ENCODE measurements around the gene NUPR2.
"Not testable (repeated sequence)": the region's sequence is repeated elsewhere in the genome, so short reads cannot be mapped to it uniquely, and the experiment has no call there.

NUPR2 gene, protein sequence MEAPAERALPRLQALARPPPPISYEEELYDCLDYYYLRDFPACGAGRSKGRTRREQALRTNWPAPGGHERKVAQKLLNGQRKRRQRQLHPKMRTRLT

DNA sequence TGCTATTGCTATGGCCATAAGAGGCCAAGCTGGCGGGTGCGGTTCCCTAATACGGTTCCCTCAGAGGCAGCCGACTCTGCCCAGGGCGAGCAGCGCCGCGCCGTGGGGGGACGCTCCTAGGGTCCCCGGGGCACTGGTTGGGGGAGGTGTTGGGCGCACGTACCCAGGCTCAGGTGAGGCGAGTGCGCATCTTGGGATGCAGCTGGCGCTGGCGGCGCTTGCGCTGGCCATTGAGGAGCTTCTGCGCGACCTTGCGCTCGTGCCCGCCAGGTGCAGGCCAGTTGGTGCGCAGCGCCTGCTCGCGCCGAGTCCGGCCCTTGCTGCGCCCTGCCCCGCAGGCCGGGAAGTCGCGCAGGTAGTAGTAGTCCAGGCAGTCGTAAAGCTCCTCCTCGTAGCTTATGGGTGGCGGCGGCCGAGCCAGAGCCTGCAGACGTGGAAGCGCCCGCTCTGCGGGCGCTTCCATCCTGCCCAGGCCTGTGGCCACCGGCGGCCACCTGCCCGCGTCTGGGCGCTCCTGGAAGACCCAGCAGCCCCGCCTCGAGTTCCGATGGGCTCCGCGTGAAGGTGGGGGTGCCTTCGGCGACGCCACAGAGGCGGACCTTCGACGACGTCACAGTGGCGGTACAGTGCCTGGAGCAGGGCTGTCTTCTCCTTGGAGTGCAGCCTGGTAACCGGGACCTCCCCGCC, at the start of gene NUPR2:
TSS of gene NUPR2 (minus strand) at position 566 of the 687 bp plus-strand sequence. CDS start at position 463, 103 bp downstream.
- DNase-seq, result no peak

DNA sequence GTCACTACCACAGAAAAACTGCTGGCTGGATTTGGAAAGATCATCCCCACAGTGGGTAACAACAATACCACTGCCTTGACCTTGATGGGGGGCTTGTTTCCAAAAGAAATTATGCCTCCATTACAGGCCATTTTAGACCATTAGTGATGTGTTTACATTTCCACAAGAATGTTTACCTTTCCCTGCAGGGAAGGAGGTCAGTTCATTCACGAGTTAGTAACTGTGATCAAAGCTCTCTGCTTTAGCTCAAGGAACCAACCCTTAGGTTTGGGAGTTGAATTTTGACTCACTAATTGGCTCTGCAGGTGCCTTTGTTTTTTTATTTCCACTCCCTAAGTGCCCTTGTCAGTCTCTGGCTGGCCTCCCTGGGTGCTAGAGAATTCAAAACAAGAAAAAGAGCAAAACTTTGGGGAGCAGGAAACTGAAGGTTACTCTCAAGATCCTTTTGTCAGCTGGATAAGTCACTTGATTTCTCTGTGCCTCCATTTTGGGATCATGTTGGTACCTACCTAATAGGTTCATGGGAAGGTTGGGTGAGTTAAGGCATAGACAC, 41.1 kb upstream of the NUPR2 start:
- no peak for DNase-seq

DNA sequence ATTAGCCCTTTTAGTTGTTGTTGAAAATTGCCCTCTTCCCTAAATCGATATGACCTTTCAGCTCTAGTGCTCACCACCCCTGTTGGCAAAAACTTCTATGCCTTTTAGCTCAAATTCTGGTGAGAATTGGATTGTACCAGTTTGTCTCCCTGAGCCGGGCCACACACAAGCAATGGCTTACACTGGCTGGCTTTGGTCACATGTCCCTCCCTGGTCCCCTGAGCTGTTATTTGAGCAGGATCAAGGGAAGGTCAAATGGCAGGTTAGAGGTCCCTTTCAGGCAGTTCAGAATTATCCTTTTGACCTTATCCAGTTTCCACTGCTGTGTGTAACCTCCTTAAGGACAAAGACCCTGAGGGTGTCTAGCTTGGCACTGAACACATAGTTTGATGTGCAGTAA, 14.8 kb upstream of the NUPR2 start:
- DNase-seq, result not testable (repeated sequence)

DNA sequence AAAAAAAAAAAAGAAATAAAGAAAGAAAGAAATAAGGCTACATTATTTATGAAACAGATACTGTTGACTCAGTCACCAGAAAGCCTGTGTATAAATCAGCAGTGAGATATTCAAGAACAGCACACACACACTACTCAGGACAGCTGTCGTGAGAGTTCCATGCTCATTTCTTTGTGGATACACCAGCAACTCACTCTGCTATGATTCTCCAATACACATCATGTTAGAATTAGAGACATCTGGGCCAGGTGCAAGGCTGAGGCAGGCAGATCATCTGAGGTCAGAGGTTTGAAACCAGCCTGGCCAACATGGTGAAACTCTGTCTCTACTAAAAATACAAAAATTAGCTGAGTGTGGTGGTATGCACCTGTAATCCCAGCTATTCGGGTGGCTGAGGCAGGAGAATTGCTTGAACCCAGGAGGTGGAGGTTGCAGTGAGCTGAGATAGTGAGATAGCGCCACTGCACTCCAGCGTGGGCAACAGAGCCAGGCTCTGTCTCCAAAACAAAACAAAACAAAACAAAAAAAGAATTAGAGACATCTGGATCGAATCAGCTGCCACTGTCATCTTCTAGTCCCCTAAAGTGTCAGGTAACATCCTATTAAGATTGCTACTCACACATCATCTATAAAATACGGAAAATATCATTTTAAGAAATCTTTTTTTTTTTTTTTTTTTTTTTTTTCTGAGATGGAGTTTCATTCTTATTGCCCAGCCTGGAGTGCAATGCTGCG, 11.2 kb upstream of the NUPR2 start:
- no peak for DNase-seq

DNA sequence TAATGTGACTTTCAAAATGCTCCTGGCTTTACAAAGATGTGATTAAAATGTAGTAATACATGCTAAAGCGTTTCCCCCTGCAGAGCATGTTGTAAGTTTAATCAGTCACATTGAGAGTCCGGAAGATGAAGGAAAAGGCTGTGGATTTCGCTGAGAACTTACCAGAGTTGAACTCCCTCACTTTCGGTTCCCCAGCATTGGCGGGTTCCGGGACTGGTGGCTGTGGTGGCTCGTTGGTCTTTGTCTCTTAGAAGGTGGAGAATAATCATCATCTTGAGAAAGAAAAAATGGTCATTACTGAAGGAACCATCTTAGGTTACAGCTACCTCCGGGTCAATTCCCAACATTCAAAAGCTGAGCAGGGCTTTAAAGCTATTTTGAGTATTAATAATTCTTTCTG, 9.6 kb upstream of the NUPR2 start:
- no peak for DNase-seq

DNA sequence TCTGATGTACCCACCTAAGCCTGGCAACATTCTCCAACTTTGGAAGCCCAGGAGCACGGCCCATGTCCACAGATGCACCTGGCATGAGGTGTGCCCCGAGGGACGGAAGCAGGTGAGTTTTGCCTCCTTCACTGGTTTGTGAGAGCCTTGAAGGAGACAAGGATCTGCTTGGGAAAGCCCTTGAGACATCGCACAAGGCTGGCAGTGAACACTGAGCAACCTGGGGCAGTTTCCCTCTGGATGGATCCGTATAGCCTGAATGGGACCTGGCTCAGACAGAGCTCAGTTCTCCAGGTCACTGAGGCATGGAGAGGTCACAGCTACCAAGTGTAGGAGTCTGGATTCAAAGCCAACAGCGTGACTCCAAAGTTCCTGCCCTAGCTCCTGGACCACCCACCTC, 8.8 kb upstream of the NUPR2 start:
- no peak for DNase-seq

DNA sequence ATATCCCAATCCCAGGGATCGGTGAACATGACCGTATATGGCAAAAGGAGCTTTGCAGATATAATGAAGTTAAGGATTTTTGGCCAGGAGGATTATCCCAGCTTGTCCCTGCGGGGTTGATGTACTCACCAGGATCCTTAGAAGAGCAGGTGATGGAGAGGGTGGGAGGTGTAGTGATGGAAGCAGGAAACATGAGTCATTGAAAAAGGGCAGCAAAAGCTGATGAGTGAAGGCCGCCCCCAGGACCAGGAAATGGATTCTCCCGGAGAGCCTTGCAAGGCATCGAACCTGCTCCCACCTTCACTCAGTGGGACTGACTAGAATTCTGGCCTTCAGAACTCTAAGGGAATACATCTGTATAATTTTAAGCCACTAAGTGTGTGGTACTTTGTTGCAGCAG, 5.2 kb upstream of the NUPR2 start:
- DNase-seq, result no peak

DNA sequence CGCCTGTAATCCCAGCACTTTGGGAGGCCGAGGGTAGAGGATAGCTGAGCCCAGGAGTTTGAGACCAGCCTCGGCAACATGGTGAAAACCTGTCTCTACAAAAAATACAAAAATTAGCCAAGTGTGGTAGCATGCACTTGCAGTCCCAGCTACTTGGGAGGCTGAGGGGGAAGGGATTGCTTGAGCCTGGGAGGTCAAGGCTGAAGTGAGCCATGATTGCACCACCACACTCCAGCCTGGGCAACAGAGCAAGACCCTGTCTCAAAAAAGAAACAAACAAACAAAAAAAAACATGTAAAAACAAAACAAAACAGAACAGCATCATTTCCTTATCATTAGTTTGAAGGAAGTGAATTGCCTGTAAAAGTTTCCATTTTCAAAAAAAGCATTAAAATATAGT, 4.0 kb downstream of the NUPR2 start:
- not testable (repeated sequence) for DNase-seq

DNA sequence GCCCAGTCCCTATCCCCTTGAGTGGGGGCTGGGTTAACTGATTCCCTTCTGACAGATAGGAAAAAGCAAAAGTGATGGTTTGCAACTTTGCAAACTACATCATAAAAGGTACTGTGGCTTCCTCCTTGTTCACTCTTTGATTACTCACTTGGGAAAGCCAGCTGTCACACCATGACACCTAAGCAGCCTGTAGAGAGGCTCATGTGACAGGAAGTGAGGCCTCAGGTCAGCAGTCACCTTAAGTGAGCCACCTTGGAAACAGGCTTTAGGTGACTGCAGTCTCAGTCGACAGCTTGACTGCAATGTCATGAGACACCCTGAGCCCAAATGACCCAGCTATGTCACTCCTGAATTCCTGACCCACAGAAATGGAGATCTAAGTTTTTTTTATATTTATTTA, 5.6 kb downstream of the NUPR2 start:
- no peak for DNase-seq

DNA sequence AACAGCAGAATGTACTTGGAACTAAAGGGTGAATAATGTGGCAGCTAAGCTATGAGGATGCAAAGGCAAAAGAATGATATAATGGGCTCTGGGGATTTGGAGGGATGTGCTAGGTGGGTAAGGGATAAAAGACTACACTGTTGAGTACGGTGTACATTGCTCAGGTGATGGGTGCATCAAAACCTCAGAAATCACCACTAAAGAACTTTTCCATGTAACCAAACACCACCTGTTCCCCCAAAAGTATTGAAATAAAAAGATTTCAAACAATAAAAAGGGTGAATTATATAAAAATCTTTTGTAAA, 8.3 kb downstream of the NUPR2 start:
- no peak for DNase-seq

DNA sequence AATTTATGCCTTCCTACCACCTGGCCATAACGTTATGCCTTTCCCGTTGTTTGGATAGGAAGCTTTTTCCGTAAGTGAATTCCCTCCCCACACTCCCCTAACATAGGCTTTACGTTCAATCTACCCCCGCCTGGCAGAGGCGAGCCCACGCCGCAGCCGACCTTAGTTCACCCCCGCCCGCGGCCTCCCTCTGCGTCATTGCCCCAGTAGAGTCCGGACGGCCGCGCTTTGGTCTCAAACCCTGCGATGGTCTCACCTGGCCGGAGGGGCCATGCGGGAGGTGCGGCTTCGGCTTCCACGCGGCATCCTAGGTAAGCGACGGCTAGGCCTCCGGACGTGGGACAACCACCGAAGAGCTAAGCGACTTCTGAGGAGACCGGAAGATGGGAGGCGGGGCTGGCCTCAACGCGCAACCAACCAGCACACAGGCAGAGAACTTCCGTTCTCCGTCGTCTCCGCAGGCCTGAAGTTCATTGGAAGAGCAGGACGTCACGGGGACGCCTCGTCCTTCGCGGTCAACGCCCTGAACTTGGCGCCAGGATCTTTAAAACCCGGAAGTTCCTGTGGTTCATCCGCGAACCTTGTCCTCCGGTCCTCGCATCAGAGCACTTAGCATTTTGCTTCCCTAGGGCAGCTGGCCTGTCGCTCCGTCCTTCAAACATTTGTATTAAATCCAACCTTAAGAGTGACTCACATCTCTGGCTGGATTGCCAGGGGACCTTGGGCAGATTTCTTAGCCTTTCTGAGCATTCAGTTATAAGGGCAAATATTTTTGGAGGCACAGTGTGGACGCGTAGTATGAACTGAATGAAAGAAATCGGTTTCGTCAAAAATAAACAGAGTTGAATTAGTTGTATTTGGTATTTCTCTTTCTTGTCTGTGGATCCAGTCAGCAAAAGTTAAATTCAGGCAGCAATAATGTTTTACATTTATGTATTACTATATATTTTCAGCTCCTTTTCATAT, 9.8 kb downstream of the NUPR2 start, which contains the start of gene CHCHD2:
TSS of gene CHCHD2 (minus strand) at position 369 of the 966 bp plus-strand sequence. CDS start at position 306, 63 bp downstream.
- peak; percentile 100 for DNase-seq

DNA sequence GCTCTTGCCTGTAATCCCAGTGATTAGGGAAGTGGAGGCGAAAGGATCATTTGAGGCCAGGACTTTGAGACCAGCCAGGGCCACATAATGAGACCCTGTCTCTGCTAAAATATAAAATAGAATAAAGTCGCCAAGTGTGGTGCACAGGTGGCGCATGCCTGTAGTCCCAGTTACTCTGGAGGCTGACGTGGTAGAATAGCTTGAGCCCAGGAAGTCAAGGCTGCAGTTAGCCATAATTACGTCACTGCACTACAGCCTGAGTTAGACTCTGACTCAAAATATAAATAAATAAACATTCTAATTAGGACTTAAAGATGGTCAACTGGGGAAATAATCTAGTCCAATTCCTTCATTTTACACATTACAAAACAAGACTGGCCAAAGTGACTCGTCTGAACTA, 10.7 kb downstream of the NUPR2 start:
- peak; percentile 24 to 48 for DNase-seq

DNA sequence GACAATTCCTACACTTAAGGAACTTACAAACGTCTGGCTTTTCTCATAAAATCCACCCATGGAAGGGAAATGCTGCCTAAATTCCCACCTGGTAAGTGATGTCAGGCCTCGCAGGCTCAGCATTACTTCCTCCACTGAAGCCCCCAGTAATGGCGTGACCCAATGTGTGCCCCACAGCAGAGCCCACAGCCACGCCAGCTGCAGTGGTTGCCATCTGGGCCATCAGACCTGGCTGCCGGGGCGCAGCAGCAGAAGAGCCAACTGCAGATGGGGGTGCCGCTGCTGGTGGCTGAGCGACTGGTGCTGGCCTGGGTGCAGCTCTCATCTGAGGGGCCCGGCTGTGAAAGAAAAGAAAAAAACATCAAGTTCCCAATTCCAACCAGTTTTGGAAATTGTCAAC, 12.1 kb downstream of the NUPR2 start:
- not testable (repeated sequence) for DNase-seq

DNA sequence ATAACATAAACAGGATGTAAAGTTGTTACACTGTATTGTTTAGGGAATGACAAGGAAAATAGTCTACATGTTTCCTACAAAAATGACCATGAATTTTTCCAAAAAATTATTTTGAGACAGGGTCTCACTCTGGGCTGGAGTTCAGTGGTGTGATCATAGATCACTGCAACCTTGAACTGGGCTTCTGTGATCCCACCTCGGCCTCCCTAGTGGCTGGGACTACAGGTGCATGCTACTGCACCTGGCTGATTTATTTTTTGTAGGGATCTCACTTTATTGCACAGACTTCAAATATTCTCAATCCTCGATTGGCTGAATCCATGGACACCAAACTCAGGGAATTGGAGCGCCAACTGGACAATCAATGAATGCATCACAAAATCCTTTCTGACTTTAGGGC, 16.6 kb downstream of the NUPR2 start:
- no peak for DNase-seq

DNA sequence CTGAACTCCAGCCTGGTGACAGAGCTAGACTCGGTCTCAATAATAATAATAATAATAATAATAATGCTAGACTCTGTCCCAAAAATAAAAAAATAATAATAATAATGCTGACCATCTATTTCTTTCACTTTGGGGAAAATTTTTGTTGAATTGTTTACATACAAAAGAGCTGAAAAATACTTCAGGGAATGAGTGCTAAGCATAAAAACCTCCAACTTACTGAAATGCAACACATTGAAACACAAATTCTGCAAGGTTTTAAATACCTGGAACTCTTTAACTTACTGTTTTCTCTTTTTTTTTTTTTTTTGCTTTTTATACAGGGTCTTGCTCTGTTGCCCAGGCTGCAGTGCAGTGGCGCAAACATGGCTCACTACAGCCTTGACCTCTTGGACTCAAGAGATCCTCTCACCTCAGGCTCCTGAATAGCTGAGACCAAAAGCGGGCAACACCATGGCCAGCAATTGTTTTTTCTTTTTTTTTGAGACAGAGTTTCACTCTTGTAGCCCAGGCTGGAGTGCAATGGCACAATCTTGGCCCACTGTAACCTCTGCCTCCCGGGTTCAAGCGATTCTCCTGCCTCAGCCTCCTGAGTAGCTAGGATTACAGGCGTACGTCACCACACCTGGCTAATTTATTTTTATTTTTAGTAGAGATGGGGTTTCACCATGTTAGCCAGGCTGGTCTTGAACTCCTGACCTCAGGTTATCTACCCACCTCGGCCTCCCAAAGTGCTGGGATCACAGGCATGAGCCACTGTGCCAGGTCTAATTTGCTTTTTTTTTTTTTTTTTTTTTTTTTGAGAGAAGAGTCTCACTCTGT, 17.8 kb downstream of the NUPR2 start:
- DNase-seq, result not testable (repeated sequence)

DNA sequence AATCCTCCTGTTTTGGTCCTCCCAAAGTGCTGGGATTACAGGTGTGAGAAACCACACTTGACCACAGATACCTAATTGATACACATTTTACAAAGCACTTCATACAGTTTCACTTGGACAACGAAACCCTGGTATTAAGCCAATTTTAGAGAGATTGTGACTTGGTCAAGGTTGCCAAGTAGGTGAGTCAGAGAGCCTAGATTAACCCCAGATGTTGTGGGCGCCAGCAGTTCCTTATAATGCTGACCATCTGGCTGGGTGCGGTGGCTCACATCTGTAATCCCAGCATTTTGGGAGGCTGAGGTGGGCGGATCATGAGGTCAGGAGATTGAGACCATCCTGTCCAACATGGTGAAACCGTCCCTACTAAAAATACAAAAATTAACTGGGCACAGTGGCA, 18.5 kb downstream of the NUPR2 start:
- DNase-seq, result no peak

DNA sequence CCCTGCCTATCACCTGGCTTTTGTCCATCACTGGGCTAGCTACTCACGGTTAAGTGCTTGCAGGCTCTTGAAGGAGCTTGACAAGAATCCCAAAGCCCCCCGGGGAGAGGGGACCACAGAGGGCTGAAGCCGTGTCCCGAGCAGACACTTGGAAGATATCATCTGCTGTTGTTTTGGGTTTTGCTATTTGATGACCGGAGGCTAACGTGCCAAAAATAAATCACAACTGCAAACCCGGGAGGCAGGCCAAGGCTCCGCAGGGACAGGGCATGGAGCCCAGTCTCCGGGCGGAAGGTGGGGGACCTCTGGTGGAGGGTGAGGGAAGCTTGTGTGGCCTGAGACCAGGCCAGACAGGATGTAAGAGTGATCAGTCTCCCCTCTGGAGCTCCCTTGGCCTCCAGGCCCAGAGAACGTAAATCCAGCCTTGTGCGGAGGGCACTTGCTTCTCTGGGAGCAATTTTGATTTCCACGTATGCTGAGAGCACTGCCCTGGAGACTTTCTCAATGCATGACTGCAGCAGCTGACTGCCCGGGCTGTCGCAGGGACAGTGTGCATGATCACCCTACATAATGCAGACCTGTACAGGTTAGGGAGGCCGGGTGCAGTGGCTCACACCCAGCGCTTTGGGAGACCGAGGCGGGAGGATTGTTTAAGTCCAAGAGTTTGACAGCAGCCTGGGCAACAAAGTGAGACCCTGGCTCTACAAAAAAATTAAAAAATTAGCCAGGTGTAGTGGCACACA, 23.3 kb downstream of the NUPR2 start, which contains the start of gene PHKG1:
TSS of gene PHKG1 (minus strand) at position 164 of the 743 bp plus-strand sequence. CDS start 4,011 bp downstream, outside the sequence.
- peak; percentile 59 to 82 for DNase-seq

DNA sequence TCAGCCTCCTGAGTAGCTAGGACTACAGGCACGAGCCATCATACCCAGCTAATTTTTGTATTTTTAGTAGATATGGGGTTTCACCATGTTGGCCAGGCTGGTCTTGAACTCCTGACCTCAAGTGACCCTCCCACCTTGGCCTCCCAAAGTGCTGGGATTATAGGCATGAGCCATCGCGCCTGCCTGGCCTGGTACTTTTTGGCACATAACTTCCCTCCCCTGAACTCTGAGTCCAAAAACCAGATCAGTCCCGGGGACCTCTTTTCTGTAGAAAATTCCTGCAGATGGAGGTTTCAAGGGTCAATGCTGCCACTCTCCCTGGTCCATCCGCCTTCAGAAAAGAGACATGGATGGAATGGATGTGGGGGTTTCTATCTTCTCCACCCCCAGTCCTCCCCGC, 23.8 kb downstream of the NUPR2 start:
- DNase-seq, result not testable (repeated sequence)

DNA sequence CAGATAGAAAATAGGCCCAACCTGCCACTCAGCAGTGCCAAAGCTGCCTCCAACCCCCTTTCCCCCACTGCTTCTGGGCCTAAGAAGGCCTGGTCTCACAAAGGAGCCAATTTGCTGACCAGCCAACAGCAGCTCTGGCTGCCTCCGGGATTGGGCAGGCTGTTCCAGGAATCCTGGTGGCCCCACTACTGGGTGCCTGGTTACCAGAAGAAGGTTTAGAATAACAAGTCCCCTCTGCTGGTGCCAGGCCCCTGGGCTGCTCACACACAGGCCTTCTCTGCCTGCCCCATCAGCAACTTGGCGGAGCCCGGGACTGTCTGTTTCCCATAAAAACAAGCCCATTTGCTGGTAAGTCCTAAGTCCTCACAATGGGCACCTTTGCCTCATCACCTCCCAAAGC, 24.6 kb downstream of the NUPR2 start:
- no peak for DNase-seq

DNA sequence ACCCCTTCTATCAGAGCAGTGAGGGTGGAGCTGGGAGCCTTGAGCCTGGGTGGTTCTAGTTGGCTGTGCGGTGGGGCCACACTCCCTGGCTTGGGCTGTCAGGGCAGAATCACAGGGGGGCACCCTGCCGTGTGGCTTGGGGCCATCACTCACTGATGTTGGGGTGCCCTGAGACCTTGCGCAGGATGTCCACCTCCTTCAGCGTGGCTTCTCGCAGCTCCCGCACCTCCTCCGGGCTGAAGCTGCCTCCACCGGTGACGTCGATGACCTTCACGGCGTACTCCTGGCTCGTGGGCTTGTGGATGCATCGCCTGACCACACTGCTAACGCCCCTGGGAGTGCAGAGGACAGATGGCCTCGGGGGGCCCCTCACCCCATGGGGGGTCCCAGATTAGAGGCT, 28.8 kb downstream of the NUPR2 start:
- no peak for DNase-seq

DNA sequence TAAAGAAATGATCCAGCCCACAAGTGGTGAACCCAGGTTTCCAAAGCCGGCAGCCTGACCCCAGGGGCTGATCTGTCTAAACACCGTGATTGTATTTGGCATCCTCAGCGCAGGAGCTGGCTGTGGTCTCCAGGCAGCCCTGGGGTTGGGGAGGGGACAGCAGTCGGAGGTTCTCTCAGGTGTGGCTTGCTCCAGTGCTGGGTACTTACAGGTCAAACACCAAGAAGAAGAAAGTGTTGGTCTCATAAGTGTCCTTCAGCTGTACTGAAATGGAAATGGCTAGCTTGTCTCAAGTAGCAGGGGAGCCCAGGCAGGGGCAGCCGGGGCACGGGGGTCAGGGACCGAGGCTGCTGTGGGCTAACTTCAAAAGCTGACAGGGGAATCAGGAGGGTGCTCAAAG, 29.5 kb downstream of the NUPR2 start:
- no peak for DNase-seq
